Measurements from ENCODE around the gene CFAP20DC. TPM values are rescaled to one million over a fixed set of nuclear protein-coding genes. Genes with fewer than 3 reads are reported as not detected.

The CFAP20DC gene
- total and polyA plus RNA-seq, 2 of the 8 experiments (the other 6 are each of a cell fraction or from before 2014, with no cell fraction given), result 2.2 to 2.8 TPM

DNA sequence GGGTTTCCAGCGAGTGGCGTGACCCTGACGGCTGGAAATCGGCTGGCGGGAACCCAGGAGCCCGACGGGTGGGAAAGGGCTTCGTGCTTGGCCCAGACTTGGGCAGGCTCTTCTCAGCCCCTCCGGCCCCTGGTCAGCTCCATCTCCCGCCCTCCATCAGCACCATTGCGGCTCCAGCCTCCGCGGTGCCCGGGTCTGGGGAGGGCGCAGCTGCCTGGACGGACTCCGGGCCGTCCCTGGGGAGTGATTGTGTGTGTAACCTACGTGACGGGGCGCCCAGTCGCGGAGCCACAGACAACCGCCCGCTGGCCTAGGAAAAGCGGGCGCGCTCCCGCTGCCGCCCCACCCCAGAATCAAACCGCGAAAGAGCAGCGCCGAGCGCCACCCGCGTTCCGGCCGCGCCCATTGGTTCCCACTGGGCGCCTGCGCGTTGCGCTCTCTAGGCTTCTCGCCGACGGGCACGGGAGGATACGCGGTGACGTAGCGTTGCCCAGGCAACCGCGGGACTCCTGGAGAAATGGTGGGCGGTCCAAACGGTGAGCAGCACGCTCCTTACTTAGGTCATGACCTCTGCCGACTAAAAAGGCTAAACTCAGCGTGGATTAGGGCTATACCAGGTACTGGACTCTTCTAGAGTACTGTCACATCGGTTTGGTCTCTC is at the start of gene CFAP20DC (continued):
- TF ChIP-seq NANOG (IDR thresholded peaks at IDR 0.05; ENCODE audit: insufficient read depth, low read depth, low read length, poor library complexity, severe bottlenecking) (no peak), MAX (IDR thresholded peaks at IDR 0.05) (peak; percentile 42; the same call in 1 of the 2 replicates), GABPA (IDR thresholded peaks at IDR 0.05; ENCODE audit: borderline replicate concordance, insufficient read depth, low read length) (no peak), RFX5 (IDR thresholded peaks at IDR 0.05; ENCODE audit: borderline replicate concordance, low read depth, low read length) (no peak), EZH2 (IDR thresholded peaks at IDR 0.05; ENCODE audit: low read depth, low read length, severe bottlenecking) (no peak), PHF8 (conservative IDR thresholded peaks at IDR 0.05; ENCODE audit: low read depth, low read length) (peak; percentile 95), SIN3A (conservative IDR thresholded peaks at IDR 0.05 in 1 of 2, IDR thresholded peaks at IDR 0.05 in 1 of 2; ENCODE audit: low read depth in 1 of 2, low read length in 2 of 2) (peak in 1 of 2 experiments; percentile 49; a peak in 1 of 4 replicates), SP1 (IDR thresholded peaks at IDR 0.05; ENCODE audit: low read depth, low read length) (no peak), GTF2F1 (IDR thresholded peaks at IDR 0.05; ENCODE audit: borderline replicate concordance, low read depth, low read length) (no peak), POLR2AphosphoS5 (IDR thresholded peaks at IDR 0.05; ENCODE audit: low read depth, low read length) (0 out of 2 replicates have a peak, but pooled peaks have one; percentile 39), TAF7 (optimal IDR thresholded peaks at IDR 0.05; ENCODE audit: borderline replicate concordance, low read depth, low read length) (no peak), BRCA1 (IDR thresholded peaks at IDR 0.05; ENCODE audit: low read depth, low read length) (no peak), JUND (IDR thresholded peaks at IDR 0.05; ENCODE audit: low read length) (peak; percentile 19; the same call in 1 of the 2 replicates), SP4 (IDR thresholded peaks at IDR 0.05; ENCODE audit: low read length) (no peak), SRF (IDR thresholded peaks at IDR 0.05; ENCODE audit: low read depth, low read length) (no peak), NRF1 (IDR thresholded peaks at IDR 0.05; ENCODE audit: low read depth, low read length) (peak; percentile 50), POU5F1 (IDR thresholded peaks at IDR 0.05; ENCODE audit: low read depth, low read length) (no peak), EGR1 (IDR thresholded peaks at IDR 0.05; ENCODE audit: borderline replicate concordance, low read depth, low read length) (no peak), YY1 (IDR thresholded peaks at IDR 0.05; ENCODE audit: low read depth, low read length) (peak; percentile 71; the same call in 1 of the 2 replicates), KDM4A (IDR thresholded peaks at IDR 0.05; ENCODE audit: low read depth, low read length, severe bottlenecking) (peak; percentile 99), MAFK (IDR thresholded peaks at IDR 0.05; ENCODE audit: low read depth, low read length) (no peak), SP2 (IDR thresholded peaks at IDR 0.05; ENCODE audit: low read length) (no peak), CREB1 (IDR thresholded peaks at IDR 0.05) (peak; percentile 88), POLR2A (IDR thresholded peaks at IDR 0.05; ENCODE audit: control extremely low read depth in 1 of 2, low read depth in 2 of 2, low read length in 2 of 2) (peak; percentile 73 to 92)
- TF ChIP-seq, protein P1, sequence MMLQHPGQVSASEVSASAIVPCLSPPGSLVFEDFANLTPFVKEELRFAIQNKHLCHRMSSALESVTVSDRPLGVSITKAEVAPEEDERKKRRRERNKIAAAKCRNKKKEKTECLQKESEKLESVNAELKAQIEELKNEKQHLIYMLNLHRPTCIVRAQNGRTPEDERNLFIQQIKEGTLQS (IDR thresholded peaks at IDR 0.05; ENCODE audit: insufficient read depth, low read depth, low read length), result no peak

All from H1 (cell line).